SK-N-SH treated with all-trans-retinoic acid at 6 μM for 48 hours (cell line): ENCODE data around the gene EHD1.

Experiments
- ATAC-seq: fragments of 200-7000 bp; cut with Tn5 transposase; 3 replicates; pipeline ENCODE4 v1.9.1; 2020; ENCODE audit warnings: mild to moderate bottlenecking, moderate library complexity
- ARNTL ChIP-seq: fragments of 450-650 bp; formaldehyde crosslinking; IDR thresholded peaks from 2 replicates; pipeline ENCODE4 v1.5.0; 2020; ENCODE audit warnings: low read depth, mild to moderate bottlenecking, moderate library complexity, borderline replicate concordance
- BACH2 ChIP-seq: fragments of 250-450 bp; sonication (Bioruptor Pico); IDR thresholded peaks from 2 replicates; pipeline ENCODE4 v1.9.0; 2021; ENCODE audit warnings: mild to moderate bottlenecking, borderline replicate concordance
- CREB5 ChIP-seq: fragments of 250-450 bp; sonication (Bioruptor Pico); IDR thresholded peaks from 2 replicates; pipeline ENCODE4 v1.5.1; 2020; ENCODE audit warnings: low read depth, mild to moderate bottlenecking, moderate library complexity
- CSDC2 ChIP-seq: fragments of 250-450 bp; sonication (Bioruptor Pico); IDR thresholded peaks from 2 replicates; pipeline ENCODE4 v1.5.0; 2020; ENCODE audit warnings: mild to moderate bottlenecking, moderate library complexity
- CSRNP3 ChIP-seq: fragments of 250-450 bp; sonication (Bioruptor Pico); IDR thresholded peaks from 2 replicates; pipeline ENCODE4 v1.5.1; 2021; ENCODE audit warnings: mild to moderate bottlenecking, moderate library complexity
- ESRRG ChIP-seq: fragments of 250-450 bp; sonication (Bioruptor Pico); IDR thresholded peaks from 2 replicates; pipeline ENCODE4 v1.6.1; 2021; ENCODE audit warnings: mild to moderate bottlenecking
- GLIS3 ChIP-seq: fragments of 250-450 bp; sonication (Bioruptor Pico); IDR thresholded peaks from 2 replicates; pipeline ENCODE4 v1.5.0; 2020; ENCODE audit warnings: mild to moderate bottlenecking, moderate library complexity
- ISL1 ChIP-seq: fragments of 250-450 bp; sonication (Bioruptor Pico); IDR thresholded peaks from 2 replicates; pipeline ENCODE4 v2.1.2; 2022; ENCODE audit warnings: mild to moderate bottlenecking, moderate library complexity
- OSR1 ChIP-seq: fragments of 250-450 bp; sonication (Bioruptor Pico); IDR thresholded peaks from 2 replicates; pipeline ENCODE4 v1.8.0; 2022; ENCODE audit warnings: moderate library complexity, mild to moderate bottlenecking, inconsistent platforms
- PATZ1 ChIP-seq: fragments of 250-450 bp; sonication (Bioruptor Pico); IDR thresholded peaks from 2 replicates; pipeline ENCODE4 v1.8.0; 2020; ENCODE audit warnings: mild to moderate bottlenecking, moderate library complexity, borderline replicate concordance
- POU6F1 ChIP-seq: fragments of 250-450 bp; sonication (Bioruptor Pico); IDR thresholded peaks from 2 replicates; pipeline ENCODE4 v1.8.0; 2021; ENCODE audit warnings: low read depth, mild to moderate bottlenecking, moderate library complexity, borderline replicate concordance
- PPARA ChIP-seq: fragments of 250-450 bp; sonication (Bioruptor Pico); IDR thresholded peaks from 2 replicates; pipeline ENCODE4 v1.5.0; 2020; ENCODE audit warnings: mild to moderate bottlenecking, borderline replicate concordance
- RARB ChIP-seq: fragments of 250-450 bp; sonication (Bioruptor Pico); IDR thresholded peaks from 2 replicates; pipeline ENCODE4 v1.8.0; 2021; ENCODE audit warnings: mild to moderate bottlenecking, moderate library complexity
- SNAI2 ChIP-seq: fragments of 250-450 bp; sonication (Bioruptor Pico); IDR thresholded peaks from 2 replicates; pipeline ENCODE4 v1.5.0; 2020; ENCODE audit warnings: mild to moderate bottlenecking, moderate library complexity
- TCF4 ChIP-seq: fragments of 250-450 bp; sonication (Bioruptor Pico); IDR thresholded peaks from 2 replicates; pipeline ENCODE4 v1.8.0; 2021; ENCODE audit warnings: mild to moderate bottlenecking, moderate library complexity, borderline replicate concordance
- TOX ChIP-seq: fragments of 250-450 bp; sonication (Bioruptor Pico); IDR thresholded peaks from 2 replicates; pipeline ENCODE4 v1.8.0; 2021; ENCODE audit warnings: mild to moderate bottlenecking, moderate library complexity, borderline replicate concordance
- TSHZ2 ChIP-seq: fragments of 250-450 bp; sonication (Bioruptor Pico); IDR thresholded peaks from 2 replicates; pipeline ENCODE4 v1.5.0; 2020; ENCODE audit warnings: mild to moderate bottlenecking, moderate library complexity
- ZC3H10 ChIP-seq: fragments of 250-450 bp; sonication (Bioruptor Pico); IDR thresholded peaks from 2 replicates; pipeline ENCODE4 v1.5.1; 2021; ENCODE audit warnings: mild to moderate bottlenecking, moderate library complexity
- ZFP30 ChIP-seq: fragments of 450-650 bp; formaldehyde crosslinking; IDR thresholded peaks from 2 replicates; pipeline ENCODE4 v1.5.0; 2022; ENCODE audit warnings: mild to moderate bottlenecking, moderate library complexity
- ZNF565 ChIP-seq: fragments of 450-650 bp; formaldehyde crosslinking; conservative IDR thresholded peaks from 2 replicates; pipeline ENCODE4 v1.5.0; 2020; ENCODE audit warnings: low read depth, mild to moderate bottlenecking, moderate library complexity
- ZNF70 ChIP-seq: fragments of 450-650 bp; formaldehyde crosslinking; IDR thresholded peaks from 2 replicates; pipeline ENCODE4 v1.5.0; 2020; ENCODE audit warnings: mild to moderate bottlenecking, moderate library complexity
- ZNF8 ChIP-seq: fragments of 450-650 bp; formaldehyde crosslinking; IDR thresholded peaks from 2 replicates; pipeline ENCODE4 v1.5.0; 2020; ENCODE audit warnings: mild to moderate bottlenecking, moderate library complexity

Gene EHD1

GRCh38 chr11:64906314-64906635 lies 27.9 kb upstream of the EHD1 start:
- no peak for ATAC-seq
- TF ChIP-seq PPARA (CRISPR knock-in tag) = no peak
- TF ChIP-seq TOX (CRISPR knock-in tag) = no peak
- TF ChIP-seq ARNTL (CRISPR knock-in tag) = no peak
- no peak for TF ChIP-seq POU6F1 (CRISPR knock-in tag)
- TF ChIP-seq CREB5 (CRISPR knock-in tag) = no peak
- no peak for TF ChIP-seq ISL1
- no peak for TF ChIP-seq SNAI2 (CRISPR knock-in tag)
- no peak for TF ChIP-seq CSRNP3 (CRISPR knock-in tag)
- no peak for TF ChIP-seq ZFP30 (CRISPR knock-in tag)
- no peak for TF ChIP-seq ZNF8
- no peak for TF ChIP-seq BACH2 (CRISPR knock-in tag)
- TF ChIP-seq TSHZ2 = no peak
- TF ChIP-seq OSR1 (CRISPR knock-in tag) = no peak
- no peak for TF ChIP-seq GLIS3 (CRISPR knock-in tag)
- TF ChIP-seq RARB (CRISPR knock-in tag) = no peak
- TF ChIP-seq ZNF70 (CRISPR knock-in tag) = no peak
- TF ChIP-seq ESRRG (CRISPR knock-in tag) = no peak
- no peak for TF ChIP-seq CSDC2 (CRISPR knock-in tag)

- no peak for ATAC-seq
- TF ChIP-seq PATZ1 = no peak
- TF ChIP-seq ZC3H10 (CRISPR knock-in tag) = no peak
- TF ChIP-seq CSDC2 (CRISPR knock-in tag) = no peak
- no peak for TF ChIP-seq SNAI2 (CRISPR knock-in tag)
- TF ChIP-seq ZNF565 (CRISPR knock-in tag) = no peak
- no peak for TF ChIP-seq OSR1 (CRISPR knock-in tag)
- TF ChIP-seq BACH2 (CRISPR knock-in tag) = no peak
- no peak for TF ChIP-seq TOX (CRISPR knock-in tag)
- no peak for TF ChIP-seq ISL1
- TF ChIP-seq CSRNP3 (CRISPR knock-in tag) = no peak
- TF ChIP-seq TSHZ2 = no peak
- TF ChIP-seq PPARA (CRISPR knock-in tag) = no peak
- no peak for TF ChIP-seq POU6F1 (CRISPR knock-in tag)
- no peak for TF ChIP-seq ZNF70 (CRISPR knock-in tag)
- TF ChIP-seq GLIS3 (CRISPR knock-in tag) = no peak
- TF ChIP-seq TCF4 (CRISPR knock-in tag) = no peak
Observed at GRCh38 chr11:64905516-64906313, 27.3 kb upstream of the EHD1 start.
